Activated T-cell treated with anti-CD3 and anti-CD28 coated beads, Interleukin-2, amount 50 U/mL, for 4 hours (primary cell): Measurements from ENCODE around the gene AKTIP. TPM values are rescaled to one million over a fixed set of nuclear protein-coding genes. Genes with fewer than 3 reads are reported as not detected.
A peak's percentile ranks its signal among the peaks of the same experiment; 100 is the strongest.

Experiments used
- ATAC-seq, 2 donors: fragments of 200-7000 bp; cut with Tn5 transposase; one replicate each; pipeline ENCODE4 v1.10.0; 2021
- DNase-seq: peaks from one replicate; pipeline ENCODE4 v3.0.0-alpha.2; 2020
- H3K27me3 Mint-ChIP-seq: one replicate; pipeline ENCODE4 v1.8.0; 2021; ENCODE audit warnings: low read depth, mixed read lengths
- H3K36me3 Mint-ChIP-seq: one replicate; pipeline ENCODE4 v1.8.0; 2022; ENCODE audit warnings: mixed read lengths; ENCODE audit not compliant: insufficient read depth
- H3K4me1 Mint-ChIP-seq: one replicate; pipeline ENCODE4 v1.8.0; 2021; ENCODE audit warnings: low read depth, mixed read lengths
- H3K4me3 Mint-ChIP-seq: one replicate; pipeline ENCODE4 v1.8.0; 2021; ENCODE audit warnings: mild to moderate bottlenecking, moderate library complexity, mixed read lengths
- H3K9me3 Mint-ChIP-seq: one replicate; pipeline ENCODE4 v1.8.0; 2021; ENCODE audit warnings: mixed read lengths
- total RNA-seq, 3 donors: library from RNA; stranded (reverse); gene quantifications; one replicate each; pipeline ENCODE4 v1.2.1, GENCODE V29; 2021

Gene AKTIP
- total RNA-seq, 3 donors from 2014 or later = 22.9 to 28.6 (median 24.5) TPM

- H3K4me1 Mint-ChIP-seq = peaks cover 40% of the 10 kb centered on the region
- DNase-seq = no peak
- H3K36me3 Mint-ChIP-seq = peaks cover 62% of the 10 kb centered on the region
- H3K4me3 Mint-ChIP-seq = no peak overlapping the region
- no peaks in the 10 kb centered on the region for H3K27me3 Mint-ChIP-seq
- no peak for ATAC-seq
- H3K9me3 Mint-ChIP-seq = no peaks in the 10 kb centered on the region
Measured at GRCh38 chr16:53476867-53477266, 26.1 kb downstream of the AKTIP start.

GRCh38 chr16:53465606-53466280 is 37.3 kb downstream of the AKTIP start:
- peaks cover 34% of the 10 kb centered on the region for H3K36me3 Mint-ChIP-seq
- DNase-seq (no peak), ATAC-seq (no peak)
- no peak overlapping the region for H3K4me3 Mint-ChIP-seq
- peaks cover 38% of the 10 kb centered on the region for H3K4me1 Mint-ChIP-seq
- H3K27me3 Mint-ChIP-seq = no peaks in the 10 kb centered on the region
- H3K9me3 Mint-ChIP-seq = no peaks in the 10 kb centered on the region

GRCh38 chr16:53458635-53459034 is 44.4 kb downstream of the AKTIP start:
- Mint-ChIP-seq H3K36me3 (peaks cover 42% of the 10 kb centered on the region), H3K27me3 (no peaks in the 10 kb centered on the region), H3K4me3 (no peak overlapping the region), H3K4me1 (peaks cover 83% of the 10 kb centered on the region), H3K9me3 (no peaks in the 10 kb centered on the region)
- ATAC-seq = no peak
- no peak for DNase-seq

GRCh38 chr16:53457670-53458069 is 45.3 kb downstream of the AKTIP start:
- no peaks in the 10 kb centered on the region for H3K27me3 Mint-ChIP-seq
- peaks cover 88% of the 10 kb centered on the region for H3K4me1 Mint-ChIP-seq
- DNase-seq (peak; percentile 49), ATAC-seq (peak; percentile 91 to 92)
- H3K9me3 Mint-ChIP-seq = no peaks in the 10 kb centered on the region
- H3K36me3 Mint-ChIP-seq = peaks cover 39% of the 10 kb centered on the region
- peak overlapping the region; percentile 63 for H3K4me3 Mint-ChIP-seq

GRCh38 chr16:53456625-53457024 is 46.4 kb downstream of the AKTIP start:
- Mint-ChIP-seq H3K9me3 (no peaks in the 10 kb centered on the region), H3K4me1 (peaks cover 89% of the 10 kb centered on the region), H3K36me3 (peaks cover 37% of the 10 kb centered on the region), H3K4me3 (peak overlapping the region; percentile 58), H3K27me3 (no peaks in the 10 kb centered on the region)
- DNase-seq = no peak
- peak; percentile 41 to 49 for ATAC-seq

- DNase-seq (no peak), ATAC-seq (peak in 1 of 2 donors; percentile 32)
- no peaks in the 10 kb centered on the region for H3K27me3 Mint-ChIP-seq
- peaks cover 84% of the 10 kb centered on the region for H3K4me1 Mint-ChIP-seq
- H3K9me3 Mint-ChIP-seq = no peaks in the 10 kb centered on the region
- peak overlapping the region; percentile 16 for H3K4me3 Mint-ChIP-seq
- peaks cover 21% of the 10 kb centered on the region for H3K36me3 Mint-ChIP-seq
Measured at GRCh38 chr16:53453928-53454327, 49.1 kb downstream of the AKTIP start.

GRCh38 chr16:53449816-53450517 is 53.0 kb downstream of the AKTIP start:
- ATAC-seq = peak; percentile 42 to 59
- peaks cover 69% of the 10 kb centered on the region for H3K4me1 Mint-ChIP-seq
- no peak for DNase-seq
- no peaks in the 10 kb centered on the region for H3K9me3 Mint-ChIP-seq
- H3K27me3 Mint-ChIP-seq = no peaks in the 10 kb centered on the region
- H3K36me3 Mint-ChIP-seq = peaks cover 25% of the 10 kb centered on the region
- H3K4me3 Mint-ChIP-seq = peak overlapping the region; percentile 55

- peaks cover 44% of the 10 kb centered on the region for H3K4me1 Mint-ChIP-seq
Measured at GRCh38 chr16:53446090-53446489, 56.9 kb downstream of the AKTIP start.

GRCh38 chr16:53445534-53445933 is 57.5 kb downstream of the AKTIP start:
- H3K36me3 Mint-ChIP-seq = peaks cover 26% of the 10 kb centered on the region
- H3K4me3 Mint-ChIP-seq = peak overlapping the region; percentile 45

More at GRCh38 chr16:53446090-53446489, 56.9 kb downstream of the AKTIP start:
- Mint-ChIP-seq H3K9me3 (no peaks in the 10 kb centered on the region), H3K36me3 (peaks cover 25% of the 10 kb centered on the region), H3K4me3 (peak overlapping the region; percentile 30), H3K27me3 (no peaks in the 10 kb centered on the region)
- no peak for ATAC-seq
- no peak for DNase-seq

More at GRCh38 chr16:53445534-53445933, 57.5 kb downstream of the AKTIP start:
- ATAC-seq = peak; percentile 27 to 65
- Mint-ChIP-seq H3K4me1 (peaks cover 40% of the 10 kb centered on the region), H3K27me3 (no peaks in the 10 kb centered on the region), H3K9me3 (no peaks in the 10 kb centered on the region)
- no peak for DNase-seq

Other genes starting within 250 kb of the AKTIP start
- gene RBL2, start 68.7 kb downstream of the AKTIP start, total RNA-seq = 10 to 100 TPM; 26.6 to 31.6 (median 29.8) TPM
- 1 to 10 TPM; 5.4 to 6.6 (median 5.9) TPM for gene RPGRIP1L, start 200.7 kb upstream of the AKTIP start, total RNA-seq
- 10 to 100 TPM; 41.3 to 47.8 (median 43.1) TPM for gene FTO, start 200.9 kb upstream of the AKTIP start, total RNA-seq